GM18502 (cell line): Measurements from ENCODE around the gene RFPL4A.
"Not testable (repeated sequence)": the region's sequence is repeated elsewhere in the genome, so short reads cannot be mapped to it uniquely, and the experiment has no call there.

Experiments used
- ATAC-seq: cut with Tn5 transposase; IDR thresholded peaks from one replicate; pipeline ENCODE4 v1.9.1; 2021; ENCODE audit warnings: mild to moderate bottlenecking; ENCODE audit not compliant: unreplicated experiment, poor library complexity

Gene RFPL4A

DNA sequence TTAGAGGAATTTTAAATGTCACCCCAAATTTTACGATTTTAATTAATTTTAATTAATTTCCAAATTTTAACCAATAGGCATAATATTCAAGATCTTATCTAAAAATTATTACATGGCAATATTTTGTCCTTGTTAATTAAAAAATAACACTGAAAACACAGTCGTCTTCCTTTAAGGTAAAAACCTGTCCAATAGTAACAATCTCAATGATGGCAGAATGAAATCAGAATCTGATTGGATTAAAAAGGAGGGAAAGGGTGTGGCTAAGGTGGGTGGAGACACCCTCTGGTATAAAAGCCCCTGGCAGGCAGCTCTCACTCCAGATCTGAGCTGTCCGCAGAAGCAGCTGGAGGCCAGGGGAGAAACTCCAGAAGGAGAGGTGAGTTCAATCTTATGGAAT lies at the start of gene RFPL4A:
TSS of gene RFPL4A (plus strand) at position 301 of the 400 bp plus-strand sequence. CDS start 2,704 bp downstream, outside the sequence.
- not testable (repeated sequence) for ATAC-seq

DNA sequence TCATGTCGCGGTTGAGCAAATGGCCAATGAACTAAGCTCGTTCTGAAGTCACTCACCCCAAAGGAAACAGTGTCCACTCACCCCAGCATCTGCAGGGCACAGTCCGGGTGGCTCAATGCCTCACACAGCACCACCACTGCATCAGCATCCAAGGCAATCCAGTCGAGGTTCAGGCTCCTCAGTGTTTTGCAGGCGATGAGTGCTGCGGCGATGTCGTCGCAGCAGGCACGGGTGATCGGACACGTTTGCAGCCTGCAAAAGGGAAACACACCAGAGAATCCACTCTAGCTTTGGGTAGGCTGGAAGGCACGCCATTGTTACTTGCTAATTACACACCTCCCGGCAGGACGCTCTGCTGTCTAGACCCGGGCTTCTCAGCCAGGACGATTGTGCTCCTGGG lies 47.2 kb upstream of the RFPL4A start:
- ATAC-seq = no peak

DNA sequence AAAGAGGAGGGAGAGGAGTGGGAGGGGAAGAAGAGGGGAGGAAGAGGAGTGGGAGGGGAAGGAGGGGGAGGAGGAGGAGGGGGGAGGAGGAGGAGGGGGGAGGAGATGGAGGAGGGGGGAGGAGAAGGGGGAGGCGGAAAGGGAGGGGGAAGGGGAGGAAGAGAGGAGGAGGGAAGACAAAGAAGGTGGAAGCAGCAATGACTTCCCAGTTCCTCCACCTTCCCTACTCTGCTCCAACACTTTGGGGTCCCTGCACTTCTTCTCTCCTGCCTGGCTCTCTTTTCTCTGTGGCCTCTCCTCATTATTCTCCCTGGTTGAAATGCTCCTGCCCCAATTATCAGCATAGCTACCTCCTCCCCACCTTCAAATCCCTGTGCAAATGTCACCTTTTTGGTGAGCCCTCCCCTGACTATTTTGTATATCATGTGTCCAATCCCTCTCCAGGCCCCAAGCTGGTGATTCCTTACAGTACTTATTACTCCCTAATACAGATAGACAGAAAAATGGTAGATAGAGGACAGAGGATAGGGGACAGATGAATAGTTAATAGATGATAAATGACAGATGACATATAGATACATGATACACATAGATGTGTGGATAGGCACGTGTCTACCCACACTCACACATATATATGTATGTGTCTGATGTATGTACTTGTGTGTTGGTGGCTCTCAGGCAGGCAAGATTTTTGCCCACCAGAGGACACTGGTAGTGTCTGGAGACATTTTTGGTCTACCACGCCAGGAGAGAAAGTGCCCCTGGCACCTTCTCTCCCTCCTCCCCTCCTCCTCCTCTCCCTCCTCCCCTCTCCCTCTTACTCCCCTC lies 45.9 kb upstream of the RFPL4A start:
- no peak for ATAC-seq

DNA sequence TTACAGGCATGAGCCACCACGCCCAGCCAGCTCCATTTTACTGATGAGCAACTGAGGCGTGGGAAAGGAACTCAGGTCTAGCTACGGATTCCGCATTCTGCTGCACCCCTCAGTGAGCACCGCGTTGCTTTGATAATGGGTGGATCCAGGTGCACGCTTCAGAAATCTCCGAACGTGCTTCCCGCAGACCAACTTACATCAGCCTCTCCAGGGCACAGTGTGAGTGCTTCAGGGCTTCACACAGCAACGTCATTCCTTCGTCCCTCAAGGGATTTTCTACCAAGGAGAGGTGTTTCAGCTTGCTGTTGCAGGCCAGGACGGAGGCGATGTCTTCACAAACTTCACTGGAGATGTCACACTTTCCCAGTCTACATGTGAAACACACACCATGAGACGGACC lies 42.4 kb upstream of the RFPL4A start:
- no peak for ATAC-seq

DNA sequence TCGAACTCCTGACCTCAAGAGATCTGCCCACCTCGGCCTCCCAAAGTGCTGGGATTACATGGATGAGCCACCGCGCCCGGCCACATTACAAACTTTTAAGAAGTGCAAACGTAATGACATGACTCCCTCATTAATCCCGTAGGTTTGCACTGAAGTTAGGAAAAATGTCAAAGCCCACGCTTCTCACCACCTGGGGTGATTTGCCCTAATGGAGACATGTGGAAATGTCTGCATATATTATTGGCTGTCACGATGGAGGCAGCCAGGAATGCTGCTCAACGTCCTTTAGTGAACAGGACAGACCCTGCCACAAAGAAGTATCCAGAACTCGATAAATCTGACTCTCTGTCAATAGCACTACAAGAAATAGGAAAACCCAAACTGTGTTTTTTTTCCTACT lies 41.6 kb upstream of the RFPL4A start:
- no peak for ATAC-seq

DNA sequence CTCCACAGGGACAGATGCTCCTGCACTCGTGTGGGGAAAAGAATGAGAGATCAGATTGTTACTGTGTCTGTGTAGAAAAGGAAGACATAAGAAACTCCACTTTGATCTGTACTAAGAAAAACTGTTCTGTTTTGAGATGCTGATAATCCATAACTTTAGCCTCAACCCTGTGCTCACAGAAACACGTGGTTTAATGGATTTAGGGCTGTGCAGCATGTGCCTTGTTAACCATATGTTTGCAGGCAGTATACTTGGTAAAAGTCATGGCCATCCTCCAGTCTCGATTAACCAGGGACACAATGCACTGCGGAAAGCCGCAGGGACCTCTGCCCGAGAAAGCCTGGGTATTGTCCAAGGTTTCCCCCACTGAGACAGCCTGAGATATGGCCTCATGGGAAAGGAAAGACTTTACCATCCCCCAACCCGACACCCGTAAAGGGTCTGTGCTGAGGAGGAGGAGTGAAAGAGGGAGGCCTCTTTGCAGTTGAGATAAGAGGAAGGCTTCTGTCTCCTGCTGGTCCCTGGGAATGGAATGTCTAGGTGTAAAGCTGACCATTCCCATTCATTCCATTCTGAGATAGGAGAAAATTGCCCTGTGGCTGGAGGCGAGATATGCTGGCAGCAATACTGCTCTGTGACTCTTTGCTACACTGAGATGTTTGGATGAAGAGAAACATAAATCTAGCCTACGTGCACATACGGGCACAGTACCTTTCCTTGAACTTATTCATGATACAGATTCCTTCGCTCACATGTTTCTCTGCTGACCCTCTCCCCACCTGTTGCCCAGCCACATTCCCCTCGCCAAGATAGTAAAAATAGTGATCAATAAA lies 40.8 kb upstream of the RFPL4A start:
- not testable (repeated sequence) for ATAC-seq

DNA sequence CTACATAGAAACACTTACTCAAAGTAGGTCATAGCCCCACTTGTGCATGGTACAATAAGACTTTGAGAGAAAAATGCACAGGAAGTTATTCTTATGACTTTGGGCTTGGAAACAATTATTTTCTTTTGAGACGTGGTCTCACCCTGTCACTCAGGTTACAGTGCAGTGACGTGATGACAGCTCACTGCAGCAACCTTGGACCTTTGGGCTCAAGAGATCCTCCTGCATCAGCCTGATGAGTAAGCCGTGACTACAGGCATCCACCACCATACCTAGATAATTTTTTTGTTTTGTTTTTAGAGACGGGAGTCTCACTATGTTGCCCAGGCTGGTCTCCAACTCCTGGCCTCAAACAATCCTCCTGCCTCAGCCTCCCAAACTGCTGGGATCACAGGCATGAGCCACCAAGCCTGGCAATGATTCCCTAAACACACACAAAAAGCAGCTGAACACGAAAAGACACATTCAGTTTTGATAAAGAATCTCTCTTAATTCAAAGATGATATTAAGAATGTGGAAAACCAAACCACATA lies 38.6 kb upstream of the RFPL4A start:
- no peak for ATAC-seq

DNA sequence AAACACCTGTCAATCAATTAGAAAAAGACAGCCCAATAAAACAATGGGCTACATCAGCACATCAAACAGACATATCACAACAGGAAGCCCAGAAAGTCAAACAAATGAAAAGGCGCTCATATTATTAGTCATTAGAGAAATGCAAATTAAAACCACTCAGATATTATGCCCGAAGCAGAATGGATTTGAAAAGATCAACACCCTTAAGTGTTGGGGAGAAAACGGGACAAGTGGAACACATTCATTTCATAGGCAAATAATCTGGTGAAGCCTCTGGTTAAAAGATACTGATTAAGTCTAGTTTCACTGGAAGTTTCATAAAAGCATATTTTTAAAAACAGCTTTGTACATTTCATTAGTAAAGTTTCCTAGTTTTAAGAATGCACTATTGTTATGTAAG lies 38.1 kb upstream of the RFPL4A start:
- ATAC-seq = no peak

DNA sequence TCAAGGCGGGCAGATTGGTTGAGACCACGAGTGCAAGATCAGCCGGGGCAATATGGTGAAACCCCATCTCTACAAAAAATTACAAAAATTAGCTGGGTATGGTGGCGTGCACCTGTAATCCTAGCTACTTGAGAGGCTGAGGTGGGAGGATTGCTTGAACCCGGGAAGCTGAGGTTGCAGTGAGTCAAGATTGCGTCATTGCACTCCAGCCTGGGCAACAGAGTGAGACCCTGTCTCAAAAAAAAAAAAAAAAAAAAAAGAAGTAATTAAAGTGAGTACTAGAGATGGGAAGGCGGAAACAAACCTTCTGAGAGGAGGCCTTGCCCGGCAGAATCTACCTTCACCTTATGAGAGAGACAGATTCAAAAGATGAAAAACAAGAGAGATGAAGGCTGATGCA lies 35.4 kb upstream of the RFPL4A start:
- ATAC-seq = no peak

DNA sequence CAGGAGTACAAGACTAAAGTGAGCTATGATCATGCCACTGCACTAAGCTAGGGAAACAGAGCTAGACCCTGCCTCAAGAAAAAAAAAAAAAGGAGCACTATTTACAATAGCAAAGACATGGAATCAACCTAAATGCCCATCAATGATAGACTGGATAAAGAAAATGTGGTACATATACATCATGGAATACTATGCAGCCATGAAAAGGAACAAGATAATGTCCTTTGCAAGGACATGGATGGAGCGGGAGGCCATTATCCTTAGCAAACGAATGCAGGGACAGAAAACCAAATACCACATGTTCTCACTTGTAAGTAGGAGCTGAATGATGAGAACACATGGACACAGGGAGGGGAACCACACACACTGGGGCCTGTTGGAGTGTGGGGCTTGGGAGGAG lies 28.5 kb upstream of the RFPL4A start:
- ATAC-seq = not testable (repeated sequence)

DNA sequence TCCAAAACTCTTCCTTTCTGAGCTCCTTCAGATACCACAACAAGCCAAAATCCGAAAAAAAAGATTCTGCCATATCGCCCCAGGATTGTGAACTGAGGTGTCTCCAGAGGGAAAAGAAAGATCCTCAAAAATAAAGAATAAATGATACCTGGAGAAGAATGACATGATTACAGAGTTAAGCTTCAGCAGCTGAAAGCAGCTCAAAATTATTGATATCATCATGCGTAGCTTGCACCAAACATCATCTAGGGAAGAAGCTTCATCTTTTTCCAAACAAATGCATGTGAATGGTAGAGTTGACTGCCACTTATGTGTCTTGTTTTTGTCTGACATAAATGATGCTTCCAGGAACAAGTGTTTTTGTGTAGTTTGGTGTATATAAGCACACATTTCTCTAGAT lies 20.6 kb upstream of the RFPL4A start, which contains the start of gene NLRP9:
TSS of gene NLRP9 (minus strand) at position 101 of the 400 bp plus-strand sequence. CDS start at position 73, 28 bp downstream.
- no peak for ATAC-seq

DNA sequence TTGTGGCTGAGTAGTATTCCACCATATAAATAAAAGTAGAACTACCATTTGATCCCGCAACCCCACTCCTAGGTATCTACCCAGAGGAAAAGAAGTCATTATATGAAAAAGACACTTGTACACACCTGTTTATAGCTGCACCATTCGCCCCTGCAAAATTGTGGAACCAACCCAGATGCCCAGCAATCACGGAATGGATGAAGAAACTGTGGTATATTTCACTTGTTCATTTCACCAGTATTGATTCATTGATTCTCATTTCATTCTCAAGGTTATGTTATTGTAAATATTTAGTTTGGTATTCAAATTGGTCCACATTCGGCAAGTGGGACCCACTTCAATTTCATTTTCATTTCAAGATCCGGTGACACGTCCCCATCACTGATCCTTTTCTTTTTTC lies 8.2 kb upstream of the RFPL4A start:
- no peak for ATAC-seq

DNA sequence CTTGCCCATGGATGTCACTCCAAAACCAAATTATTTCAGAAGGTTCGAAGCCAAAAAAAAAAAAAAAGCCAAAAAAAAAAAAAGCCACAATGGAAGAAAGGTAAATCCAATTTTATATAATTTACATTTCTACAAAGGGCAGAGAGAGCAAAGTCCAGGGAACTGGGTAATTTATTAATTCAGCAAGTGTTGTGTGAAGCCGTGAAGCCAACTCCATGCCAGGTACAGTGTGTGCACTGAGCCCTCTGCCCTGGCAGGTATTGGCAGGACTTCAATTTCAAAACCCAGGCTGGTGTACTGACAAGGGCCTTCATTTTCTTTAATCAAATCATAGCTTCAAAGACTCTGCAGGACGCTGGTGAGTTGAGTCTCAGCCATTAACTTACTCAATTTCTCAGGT lies 5.5 kb upstream of the RFPL4A start:
- no peak for ATAC-seq

DNA sequence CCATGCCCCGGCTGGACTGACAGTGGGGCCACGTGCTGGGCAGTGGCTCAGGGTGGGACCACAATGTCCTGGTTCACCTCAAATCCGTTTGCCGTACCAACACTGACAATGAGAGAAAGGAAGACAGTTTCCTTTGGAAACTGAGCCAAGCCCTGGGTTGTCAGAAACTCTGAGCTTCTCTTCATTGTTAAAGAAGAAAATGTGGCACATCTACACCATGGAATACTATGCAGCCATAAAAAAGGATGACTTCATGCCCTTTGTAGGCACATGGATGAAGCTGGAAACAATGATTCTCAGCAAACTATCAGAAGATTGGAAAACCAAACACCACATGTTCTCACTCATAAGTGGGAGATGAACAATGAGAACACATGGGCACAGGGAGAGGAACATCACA lies 2.1 kb upstream of the RFPL4A start:
- ATAC-seq = not testable (repeated sequence)

DNA sequence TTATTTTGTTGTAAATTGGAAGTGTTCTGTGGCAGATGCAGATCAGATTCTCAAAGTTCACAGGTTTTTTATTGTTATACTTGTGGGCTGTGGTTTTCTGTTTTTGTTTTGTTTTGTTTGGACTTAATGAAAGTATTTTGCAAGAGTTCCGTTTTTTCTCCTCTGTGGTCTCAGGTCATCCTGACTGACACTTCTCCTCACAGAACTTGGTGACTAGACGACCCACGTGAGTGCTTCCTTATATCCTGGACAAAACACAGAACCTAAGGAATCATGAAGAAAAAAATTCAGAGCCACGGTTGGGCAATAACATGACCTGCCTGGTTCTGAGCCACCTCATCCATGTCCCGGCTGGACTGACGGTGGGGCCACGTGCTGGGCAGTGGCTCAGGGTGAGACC lies 7.6 kb downstream of the RFPL4A start:
- no peak for ATAC-seq

DNA sequence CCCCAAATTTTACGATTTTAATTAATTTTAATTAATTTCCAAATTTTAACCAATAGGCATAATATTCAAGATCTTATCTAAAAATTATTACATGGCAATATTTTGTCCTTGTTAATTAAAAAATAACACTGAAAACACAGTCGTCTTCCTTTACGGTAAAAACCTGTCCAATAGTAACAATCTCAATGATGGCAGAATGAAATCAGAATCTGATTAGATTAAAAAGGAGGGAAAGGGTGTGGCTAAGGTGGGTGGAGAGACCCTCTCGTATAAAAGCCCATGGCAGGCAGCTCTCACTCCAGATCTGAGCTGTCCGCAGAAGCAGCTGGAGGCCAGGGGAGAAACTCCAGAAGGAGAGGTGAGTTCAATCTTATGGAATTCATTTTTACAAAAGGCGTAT lies 9.9 kb downstream of the RFPL4A start, which contains the start of gene RFPL4AL1:
TSS of gene RFPL4AL1 (plus strand) at position 301 of the 400 bp plus-strand sequence. CDS start 2,687 bp downstream, outside the sequence.
- ATAC-seq = not testable (repeated sequence)

DNA sequence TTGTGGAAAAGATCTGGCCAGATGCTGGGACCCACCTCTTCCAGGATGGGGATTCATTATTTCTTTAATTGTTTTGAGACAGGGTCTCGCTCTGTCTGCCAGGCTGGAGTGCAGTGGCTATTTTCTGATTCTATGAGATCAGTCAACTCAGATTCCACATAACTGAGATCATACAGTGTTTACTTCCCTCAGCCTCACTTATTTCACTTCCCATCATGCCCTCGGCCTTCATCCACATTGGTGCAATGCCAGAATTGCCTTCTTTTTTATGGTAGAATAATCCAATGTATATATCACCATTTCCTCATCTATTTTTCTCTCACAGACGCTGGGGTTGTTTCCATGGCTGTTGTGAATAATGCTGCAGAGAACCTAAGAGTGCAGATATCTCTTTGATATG lies 10.7 kb downstream of the RFPL4A start:
- not testable (repeated sequence) for ATAC-seq

DNA sequence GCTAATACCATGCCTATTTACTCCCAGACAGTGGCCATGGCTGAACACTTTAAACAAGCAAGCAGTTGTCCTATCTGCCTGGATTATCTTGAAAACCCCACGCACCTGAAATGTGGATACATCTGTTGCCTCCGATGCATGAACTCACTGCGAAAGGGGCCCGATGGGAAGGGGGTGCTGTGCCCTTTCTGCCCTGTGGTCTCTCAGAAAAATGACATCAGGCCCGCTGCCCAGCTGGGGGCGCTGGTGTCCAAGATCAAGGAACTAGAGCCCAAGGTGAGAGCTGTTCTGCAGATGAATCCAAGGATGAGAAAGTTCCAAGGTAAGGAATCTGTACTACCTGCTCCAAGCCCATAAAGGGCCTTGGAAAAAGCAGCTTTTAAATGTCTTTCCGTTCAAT lies 18.6 kb downstream of the RFPL4A start:
- ATAC-seq = no peak

DNA sequence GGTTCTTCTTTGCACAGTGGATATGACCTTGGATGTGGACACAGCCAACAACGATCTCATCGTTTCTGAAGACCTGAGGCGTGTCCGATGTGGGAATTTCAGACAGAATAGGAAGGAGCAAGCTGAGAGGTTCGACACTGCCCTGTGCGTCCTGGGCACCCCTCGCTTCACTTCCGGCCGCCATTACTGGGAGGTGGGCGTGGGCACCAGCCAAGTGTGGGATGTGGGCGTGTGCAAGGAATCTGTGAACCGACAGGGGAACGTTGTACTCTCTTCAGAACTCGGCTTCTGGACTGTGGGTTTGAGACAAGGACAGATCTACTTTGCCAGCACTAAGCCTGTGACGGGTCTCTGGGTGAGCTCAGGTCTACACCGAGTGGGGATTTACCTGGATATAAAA lies 19.4 kb downstream of the RFPL4A start:
- ATAC-seq = no peak

DNA sequence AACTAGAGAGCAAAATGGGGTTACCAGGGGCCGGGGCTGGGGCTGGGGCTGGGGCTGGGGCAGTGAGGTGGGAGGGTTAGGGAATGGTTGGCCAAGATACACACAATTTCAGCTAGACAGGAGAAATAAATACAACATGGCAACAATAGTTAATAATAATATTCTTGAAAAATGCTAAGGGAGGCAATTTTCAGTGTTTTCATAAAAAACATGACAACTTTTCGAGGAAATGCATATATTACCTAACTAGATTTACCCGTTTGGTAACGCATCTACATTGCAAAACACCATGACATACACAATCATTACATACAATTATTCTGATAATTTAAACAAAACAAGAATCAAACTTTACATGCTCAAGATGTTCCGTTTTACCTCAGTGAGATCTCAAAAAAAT lies 22.2 kb downstream of the RFPL4A start:
- ATAC-seq = no peak

DNA sequence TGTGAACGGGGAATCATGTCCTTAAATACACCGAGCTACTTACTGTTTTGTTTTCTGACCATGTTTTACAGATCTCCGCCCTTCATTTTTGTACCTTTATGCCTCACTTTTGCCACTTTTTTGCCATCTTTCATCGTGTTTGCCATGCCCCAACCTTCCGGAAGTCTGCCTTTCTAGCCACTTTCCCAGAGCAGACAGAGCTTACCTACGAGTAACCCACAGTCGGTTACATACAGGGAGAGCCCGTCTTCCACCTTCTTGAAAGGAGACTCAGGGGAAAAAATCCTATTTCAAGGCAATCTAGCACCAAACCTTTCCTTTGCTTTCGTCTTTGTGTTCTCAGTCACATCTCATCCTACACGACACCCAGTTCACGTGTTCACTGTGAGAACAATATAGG lies 36.1 kb downstream of the RFPL4A start:
- ATAC-seq = no peak
